Activated CD4-positive, CD25-positive, alpha-beta regulatory T cell treated with anti-CD3 and anti-CD28 coated beads, Interleukin-2, amount 50 U/mL, for 72 hours (primary cell): ENCODE data around the gene GINS2.

Experiments
- DNase-seq: peaks from one replicate; pipeline ENCODE4 v3.0.0; 2021

GINS2 gene

DNA sequence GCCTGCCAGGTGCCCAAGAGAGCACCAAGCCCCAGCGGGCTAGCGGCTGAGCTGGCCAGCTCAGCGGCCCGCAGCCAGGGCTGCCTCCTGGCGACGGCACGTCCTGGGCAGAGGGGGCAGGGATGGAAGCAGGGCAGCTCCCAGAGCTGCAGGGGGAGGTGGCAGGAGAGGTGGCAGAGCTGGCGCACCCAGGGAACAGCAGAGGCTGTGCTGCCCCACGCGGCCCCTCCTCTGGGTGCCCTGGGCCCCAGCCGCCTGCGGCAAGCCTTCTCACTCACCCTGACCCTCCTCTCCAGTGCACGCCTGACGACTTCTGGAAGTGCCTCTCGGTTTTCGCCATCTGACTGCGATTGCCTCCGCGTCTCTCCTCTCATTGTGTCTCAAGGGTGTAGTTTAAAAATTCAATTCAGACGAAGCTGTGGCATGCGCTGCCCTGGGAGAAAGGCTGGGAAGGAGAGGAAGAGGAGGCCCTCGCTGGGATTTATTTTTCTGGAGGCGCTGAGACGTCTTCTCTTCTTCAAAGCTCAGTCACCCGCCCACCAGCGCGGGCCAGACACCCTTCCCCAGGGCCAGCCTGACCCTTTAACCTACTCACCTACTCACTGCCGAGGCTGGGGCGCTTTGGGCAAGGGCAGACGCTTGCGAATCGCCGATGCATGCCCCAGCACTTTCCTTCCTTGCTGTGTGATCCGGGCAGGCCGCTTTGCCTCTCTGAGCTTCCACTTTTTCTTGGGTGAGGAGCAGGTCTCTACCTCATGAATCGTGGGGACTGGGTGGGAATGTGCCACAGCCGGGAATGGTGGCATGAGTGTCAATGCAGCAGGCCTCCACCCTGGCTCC is 50.7 kb downstream of the GINS2 start:
- no peak for DNase-seq

DNA sequence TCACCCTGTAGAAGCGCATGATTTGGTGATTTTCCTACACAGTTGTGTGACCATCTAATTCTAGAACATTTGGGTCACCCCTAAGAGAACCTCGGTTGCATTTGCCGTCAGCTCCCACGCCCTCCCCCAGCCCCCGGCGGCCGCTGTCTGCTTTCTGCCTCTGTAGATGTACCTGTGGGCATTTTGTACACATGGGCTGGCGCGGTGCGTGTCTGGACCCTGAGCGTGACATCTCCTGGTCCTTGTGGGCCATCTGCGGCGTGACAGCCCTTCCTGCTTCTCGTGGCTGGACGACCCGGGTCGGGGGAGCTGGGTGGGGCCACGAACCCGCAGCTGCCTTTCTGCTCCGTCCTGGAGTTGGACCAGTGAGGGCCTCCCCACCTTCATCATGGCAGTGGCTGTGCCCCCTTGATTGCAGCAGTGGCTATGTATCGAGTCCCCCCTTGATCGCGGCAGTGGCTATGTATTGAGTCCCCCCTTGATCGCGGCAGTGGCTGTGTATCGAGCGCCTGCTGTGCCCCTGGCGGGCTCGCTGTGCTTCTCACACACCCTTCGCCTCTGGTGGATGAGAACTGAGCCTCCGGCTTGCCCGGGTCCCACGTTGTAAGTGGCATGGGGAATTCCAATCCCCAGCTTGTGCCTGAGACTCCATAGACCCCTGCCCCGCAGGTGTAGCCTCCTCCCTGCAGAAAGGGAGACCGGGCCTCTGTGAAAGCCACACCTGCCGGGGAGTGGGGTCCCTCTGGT is 51.5 kb downstream of the GINS2 start:
- DNase-seq = no peak

DNA sequence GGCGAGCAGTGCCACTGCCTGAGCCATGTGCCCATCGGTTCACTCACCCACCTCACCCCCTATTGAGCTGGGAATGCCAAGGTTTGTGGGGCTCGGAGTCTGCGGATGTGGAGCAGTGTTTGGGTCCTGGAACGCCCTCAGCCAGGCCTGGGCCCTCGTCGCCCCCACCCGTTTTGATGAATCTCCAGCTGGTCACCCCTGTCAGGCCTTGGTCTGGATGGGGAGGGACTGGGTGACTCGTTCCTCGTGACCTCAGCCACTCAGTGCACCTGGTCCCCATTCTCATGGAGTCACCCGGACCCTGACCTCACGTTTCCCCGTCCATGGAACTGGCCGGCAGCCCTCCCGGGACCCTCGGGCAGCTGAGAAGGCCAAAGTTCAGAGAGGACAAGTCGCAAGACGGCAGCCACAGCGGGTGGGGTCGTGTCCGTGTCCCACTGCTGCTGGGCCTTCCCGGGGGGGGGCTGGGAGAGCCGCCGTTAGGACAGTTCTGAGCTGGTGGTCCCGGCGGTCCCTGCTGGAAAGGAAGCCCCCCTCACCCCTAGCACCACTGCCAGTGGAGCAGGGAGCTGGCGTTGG is 52.4 kb downstream of the GINS2 start:
- no peak for DNase-seq

DNA sequence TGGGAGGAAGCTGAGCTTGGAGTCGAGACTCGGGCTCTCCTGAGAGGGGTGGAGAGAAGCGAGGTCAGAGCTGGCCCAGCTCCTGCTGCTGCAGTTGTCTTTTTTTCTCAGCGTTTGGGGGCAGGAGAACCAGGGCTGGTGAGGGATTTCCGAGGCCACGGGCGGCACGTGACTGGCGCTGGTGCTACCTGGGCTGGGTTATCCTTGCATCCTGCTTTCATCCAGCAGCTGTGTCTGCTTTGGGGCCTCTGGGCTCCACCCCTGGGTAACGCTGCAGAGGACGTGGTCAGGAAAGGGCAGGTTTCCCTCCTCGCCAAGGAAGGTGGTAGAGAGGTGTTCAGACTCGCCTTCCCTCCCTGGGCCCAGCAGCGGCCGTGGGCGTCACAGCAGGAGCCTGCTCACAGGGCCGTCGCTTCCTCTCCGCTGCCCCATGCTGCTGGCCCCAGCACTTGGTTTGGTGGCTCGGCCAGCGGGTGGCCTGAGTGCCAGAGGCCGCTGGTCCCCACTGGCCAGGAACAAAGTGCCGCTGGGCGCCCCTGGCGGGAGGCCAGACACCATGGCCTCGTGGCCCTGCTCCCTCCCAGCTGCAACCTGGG is 53.1 kb downstream of the GINS2 start:
- DNase-seq = no peak

DNA sequence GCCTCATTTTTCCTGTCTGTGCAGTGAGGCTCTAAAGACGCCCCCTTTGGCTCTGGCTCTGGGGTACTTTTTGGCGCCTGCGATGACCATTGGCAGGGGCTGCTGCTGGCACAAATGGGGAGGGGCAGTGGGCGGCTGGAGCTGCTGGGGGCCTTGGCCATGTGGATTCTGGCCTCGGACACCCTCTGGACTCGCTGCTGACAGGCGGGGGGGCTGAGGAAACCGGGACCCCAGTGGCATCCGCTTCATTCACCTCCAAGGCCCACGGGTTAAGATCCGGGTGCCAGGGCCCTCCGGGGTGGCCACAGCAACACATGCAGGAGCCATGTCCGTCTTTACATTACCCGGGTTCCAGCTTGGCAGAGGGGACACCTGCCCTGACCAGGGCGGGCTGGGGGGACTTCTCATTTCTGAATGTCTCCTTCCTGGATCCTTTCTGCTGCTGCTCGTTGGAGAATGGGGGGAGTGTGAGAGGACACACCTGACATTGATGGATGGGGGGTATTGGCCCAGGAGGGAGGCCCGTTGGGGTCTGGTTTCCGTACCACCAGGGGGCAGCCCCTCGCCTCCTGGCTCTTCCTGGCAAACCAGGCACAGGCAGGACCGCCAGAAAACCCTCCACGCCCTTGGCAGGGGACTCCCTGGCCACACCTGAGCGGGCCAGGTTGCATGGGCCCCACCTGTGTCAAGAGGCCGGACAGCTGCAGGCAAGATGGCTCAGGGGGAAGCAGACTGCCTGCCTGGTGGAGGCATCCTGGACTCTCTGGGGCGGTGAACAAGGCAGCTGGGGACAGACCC is 53.8 kb downstream of the GINS2 start:
- DNase-seq = no peak

DNA sequence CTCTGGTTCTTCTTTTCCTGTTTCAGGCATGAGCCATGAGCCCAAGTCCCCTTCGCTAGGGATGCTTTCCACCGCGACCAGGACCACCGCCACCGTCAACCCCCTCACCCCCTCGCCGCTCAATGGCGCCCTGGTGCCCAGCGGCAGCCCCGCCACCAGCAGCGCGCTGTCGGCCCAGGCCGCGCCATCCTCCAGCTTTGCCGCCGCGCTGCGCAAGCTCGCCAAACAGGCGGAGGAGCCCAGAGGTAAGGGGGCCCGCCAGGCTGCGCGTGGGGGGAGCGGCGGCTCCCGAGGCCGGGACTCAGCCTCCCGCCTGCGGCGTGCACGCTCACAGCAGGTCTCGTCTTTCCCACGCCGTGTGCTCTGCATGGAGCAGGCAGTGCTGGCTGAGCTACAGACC is 54.9 kb downstream of the GINS2 start:
- no peak for DNase-seq

DNA sequence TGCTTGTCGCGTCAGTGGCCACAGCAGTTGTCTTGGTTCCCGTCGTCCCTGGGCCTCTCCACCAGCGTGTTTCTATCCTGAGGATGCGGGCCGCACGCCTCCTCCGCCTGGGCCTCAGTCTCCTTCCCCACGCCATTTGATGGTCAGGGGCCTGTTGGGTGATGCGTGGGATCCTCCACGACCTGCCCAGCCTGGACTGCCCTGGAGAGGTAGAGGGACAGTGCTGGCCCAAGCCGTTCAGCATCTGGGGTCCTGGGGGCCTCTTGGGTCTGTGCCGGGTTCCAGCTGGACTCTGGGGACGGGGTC is 55.4 kb downstream of the GINS2 start:
- no peak for DNase-seq

DNA sequence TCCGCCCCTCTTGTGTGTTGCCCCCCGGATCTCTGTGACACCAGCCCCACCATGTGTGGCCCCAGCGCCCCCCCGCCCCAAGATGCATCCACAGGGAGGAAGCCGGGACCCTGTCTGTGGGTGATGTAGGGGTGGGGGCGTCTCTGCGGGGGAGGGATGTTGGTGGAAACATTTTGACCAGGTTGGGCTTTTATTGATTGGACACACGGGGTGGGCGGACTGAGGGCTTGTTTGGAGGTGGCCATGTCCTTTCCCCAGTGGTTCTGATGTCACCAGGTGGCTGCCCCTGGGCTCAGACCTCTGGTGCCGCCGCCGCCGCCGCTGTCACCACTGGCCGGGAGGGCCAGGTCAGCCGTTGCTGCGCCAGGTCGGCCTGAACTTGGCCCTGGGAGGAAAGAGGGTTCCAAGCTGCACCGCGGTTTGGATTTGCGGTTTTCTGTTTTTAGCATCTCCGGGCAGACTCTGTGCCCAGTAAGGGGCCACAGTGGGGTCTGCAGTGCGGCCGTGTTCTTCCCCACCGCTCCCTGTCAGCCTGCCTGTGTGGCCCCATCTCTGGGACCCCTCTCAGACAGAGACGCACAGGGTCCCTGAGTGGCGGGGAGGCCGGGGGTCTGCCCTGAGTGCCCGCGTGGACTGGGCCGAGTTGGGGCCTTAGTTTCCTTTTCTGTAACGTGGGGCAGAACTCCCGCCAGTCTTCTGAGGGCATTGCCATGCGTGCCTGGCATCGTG is 55.9 kb downstream of the GINS2 start:
- DNase-seq = no peak

DNA sequence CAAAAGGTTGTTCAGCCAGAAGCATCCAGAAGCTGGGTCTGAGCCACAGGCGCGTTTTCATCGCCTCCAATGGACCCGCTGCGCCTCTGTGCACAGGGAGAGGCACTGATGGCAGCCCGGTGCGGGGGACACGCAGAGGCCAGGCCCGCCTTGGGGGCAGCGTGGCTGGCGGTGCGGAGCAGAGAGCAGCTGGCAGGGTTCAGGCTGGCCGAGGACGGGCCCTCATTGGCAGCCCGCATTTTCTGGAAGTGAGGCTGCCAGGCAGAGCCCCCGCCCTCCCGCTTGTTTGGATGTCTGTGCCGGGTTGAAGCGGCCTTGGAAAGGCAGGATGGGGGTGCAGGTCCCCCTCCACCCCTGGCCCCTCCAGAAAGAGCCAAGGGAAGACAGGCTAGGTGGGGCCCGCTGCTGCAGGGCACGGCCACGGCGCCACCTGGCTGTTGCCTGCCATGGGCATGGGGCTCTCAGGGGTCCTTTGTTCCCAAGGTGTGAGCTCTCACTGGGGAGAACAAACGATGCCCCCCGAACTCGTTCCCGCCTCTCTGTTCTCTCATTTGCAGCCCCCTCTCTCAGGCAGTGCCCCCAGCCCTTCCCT is 56.9 kb downstream of the GINS2 start:
- DNase-seq = no peak

DNA sequence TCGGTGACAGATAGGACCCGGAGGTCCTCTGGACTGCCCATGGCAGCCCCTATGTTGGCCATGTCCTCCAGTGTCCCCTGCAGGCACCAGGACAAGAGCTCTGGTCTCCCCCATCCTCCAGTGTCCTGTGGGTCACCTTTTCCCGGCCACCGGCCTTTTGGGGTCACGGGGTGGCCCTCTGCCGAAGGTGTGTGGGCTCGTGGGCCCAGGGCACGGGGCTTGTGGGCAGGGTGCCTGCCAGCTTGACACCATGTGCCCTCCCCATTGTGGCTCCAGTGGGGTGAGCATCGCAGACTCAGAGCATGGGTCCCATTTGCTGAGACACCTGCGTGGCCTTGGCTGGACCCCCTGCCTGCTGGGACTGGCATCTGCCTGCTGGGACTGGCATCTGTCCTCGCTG is 57.5 kb downstream of the GINS2 start:
- no peak for DNase-seq

DNA sequence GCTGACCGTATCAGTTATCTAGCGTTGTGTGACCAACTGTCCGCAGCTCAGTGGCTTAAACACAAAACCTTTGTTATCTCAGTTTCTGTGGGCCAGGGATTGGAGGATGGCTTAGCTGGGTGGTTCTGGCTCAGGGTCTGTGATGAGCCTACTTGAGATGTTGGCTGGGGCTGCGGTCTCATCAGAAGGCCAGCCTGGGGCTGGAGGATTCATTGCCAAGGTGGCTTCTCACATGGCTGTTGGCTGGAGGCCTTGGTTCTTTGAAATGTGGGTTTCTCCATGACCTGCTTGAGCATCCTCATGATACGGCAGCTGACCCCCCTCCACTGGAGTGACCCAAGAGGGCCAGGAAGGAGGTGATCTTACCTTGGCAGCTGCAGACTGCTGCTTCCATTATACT is 58.9 kb downstream of the GINS2 start:
- no peak for DNase-seq

DNA sequence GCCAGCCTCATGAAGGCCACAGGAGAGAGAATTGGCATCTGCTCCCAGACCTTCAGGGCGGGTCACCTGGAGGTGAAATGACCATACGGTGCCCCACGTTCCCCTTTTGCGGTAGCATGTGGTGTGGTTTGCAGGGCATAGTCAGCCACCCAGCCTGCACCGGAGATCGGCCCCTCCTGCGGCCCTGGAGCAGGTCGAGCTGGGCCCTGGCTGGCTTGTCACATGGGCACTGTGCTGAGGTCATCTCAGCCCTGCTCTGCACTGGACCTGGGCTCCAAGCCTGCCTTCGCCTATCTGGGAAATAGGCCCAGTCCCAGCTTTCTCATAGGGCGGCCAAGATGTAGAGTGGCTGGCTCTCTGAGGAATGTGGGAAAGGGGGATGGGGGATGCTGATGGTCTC is 59.4 kb downstream of the GINS2 start:
- no peak for DNase-seq

DNA sequence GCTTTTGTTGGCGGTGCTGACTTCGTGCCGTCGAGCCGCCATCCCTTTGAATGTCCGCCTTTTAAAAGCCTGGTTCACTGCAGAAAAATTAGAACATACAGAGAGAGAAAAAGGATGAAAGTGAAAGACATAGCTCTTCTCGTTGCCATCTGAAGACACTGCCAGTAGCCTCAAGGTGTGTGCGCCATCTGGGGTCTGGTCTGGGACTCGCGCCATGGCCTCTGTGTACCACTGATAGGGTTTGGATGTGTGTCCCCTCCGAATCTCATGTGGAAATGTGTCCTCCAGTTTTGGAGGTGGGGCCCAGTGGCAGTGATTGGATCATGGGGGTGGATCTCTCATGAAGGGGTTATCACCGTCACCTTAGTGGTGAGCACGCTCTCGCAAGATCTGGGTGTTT is 60.1 kb downstream of the GINS2 start:
- DNase-seq = no peak

DNA sequence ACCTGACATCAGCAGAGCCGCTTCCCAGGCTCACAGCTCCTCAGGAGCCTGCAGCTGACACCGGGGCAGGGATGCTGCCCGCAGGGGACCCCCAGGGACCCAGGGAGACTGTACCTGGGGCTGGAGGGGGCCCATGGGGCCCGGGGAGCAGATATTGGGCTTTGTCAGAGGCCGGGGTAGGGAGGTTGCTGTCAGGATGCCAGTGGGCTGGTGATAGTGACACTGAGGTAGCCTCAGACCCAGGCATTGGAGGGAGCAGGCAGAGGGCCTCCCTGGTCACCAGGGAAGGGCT is 60.5 kb downstream of the GINS2 start:
- no peak for DNase-seq

DNA sequence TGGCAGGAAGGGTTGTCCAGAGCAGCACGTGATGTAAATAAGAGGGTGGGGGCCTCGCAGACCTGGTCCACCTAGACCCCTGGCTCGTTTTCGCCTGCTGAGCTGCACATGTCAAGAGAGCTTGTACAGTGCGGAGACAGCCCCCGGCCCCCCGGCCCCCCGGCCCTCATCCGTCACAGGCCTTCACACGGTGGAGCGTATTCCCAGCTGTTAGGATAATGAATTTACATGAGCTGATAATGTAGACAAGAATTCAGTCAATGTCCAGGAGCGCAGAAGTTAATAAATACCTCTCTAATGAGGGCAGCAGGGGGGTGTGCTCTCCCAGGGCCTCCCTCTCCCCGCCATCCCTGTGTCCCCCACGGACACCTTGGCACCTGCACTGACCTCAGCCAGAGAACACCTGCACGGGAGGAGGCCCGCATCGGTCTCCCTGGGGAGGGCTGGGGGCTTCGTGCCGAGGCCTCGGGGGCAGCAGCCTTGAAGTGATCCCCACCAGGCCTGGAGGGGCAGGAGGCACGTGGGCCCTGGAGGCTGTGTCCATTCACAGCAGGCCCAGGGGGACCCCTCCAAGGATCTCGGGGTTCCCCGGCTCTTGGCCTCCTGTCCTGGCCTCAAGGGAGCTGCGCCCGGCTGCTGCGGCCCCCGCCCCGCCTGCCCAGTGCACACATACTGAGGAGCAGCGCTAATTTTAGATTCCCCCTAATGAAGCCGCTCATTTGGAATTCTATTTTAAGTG is 61.1 kb downstream of the GINS2 start:
- DNase-seq = no peak

DNA sequence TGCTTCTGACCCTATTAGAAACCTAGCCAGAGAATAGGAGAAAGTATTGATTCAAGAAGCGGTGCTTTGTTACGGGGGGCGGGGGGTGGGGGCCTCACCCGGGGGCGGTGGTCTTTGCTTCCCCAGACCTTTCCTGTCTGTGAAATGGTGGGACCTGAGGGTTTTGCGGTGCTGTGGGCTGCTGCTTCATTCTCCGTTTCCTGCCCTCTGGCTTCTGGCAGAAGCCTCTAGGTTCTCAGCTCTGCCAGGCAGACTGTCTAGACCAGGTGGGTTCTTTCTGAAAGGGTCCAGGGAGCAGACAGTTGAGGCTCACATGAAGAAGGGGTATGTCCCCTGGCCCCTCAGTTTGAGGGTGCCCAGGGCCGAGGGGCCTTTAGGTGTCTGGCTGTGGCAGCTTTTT is 61.7 kb downstream of the GINS2 start:
- no peak for DNase-seq
